Cerebellar cortex (tissue), 1 donor: ENCODE data around the gene PDE8A.

Source experiments
- DNase-seq: peaks from one replicate; pipeline ENCODE4 v3.0.0-alpha.2; 2015; ENCODE audit warnings: low spot score

The PDE8A gene

GRCh38 chr15:85091990-85092389 lies 110.3 kb downstream of the PDE8A start:
- no peak for DNase-seq

- no peak for DNase-seq
Observed at GRCh38 chr15:85094685-85095084, 113.0 kb downstream of the PDE8A start.

- DNase-seq: no peak
Observed at GRCh38 chr15:85095566-85095965, 113.9 kb downstream of the PDE8A start.

- no peak for DNase-seq
Observed at GRCh38 chr15:85097250-85097649, 115.6 kb downstream of the PDE8A start.

GRCh38 chr15:85097725-85098124 lies 116.1 kb downstream of the PDE8A start:
- no peak for DNase-seq

GRCh38 chr15:85099195-85099803 lies 117.6 kb downstream of the PDE8A start:
- no peak for DNase-seq

- no peak for DNase-seq
Observed at GRCh38 chr15:85100186-85100937, 118.7 kb downstream of the PDE8A start.

- DNase-seq: no peak
Observed at GRCh38 chr15:85104584-85104983, 122.9 kb downstream of the PDE8A start.

GRCh38 chr15:85108136-85108535 lies 126.5 kb downstream of the PDE8A start:
- no peak for DNase-seq

- DNase-seq: no peak
Observed at GRCh38 chr15:85109333-85109732, 127.7 kb downstream of the PDE8A start.

- peak; percentile 3 for DNase-seq
Observed at GRCh38 chr15:85112997-85113396, 131.3 kb downstream of the PDE8A start.

- DNase-seq: no peak
Observed at GRCh38 chr15:85114886-85115285, 133.2 kb downstream of the PDE8A start.

- no peak for DNase-seq
Observed at GRCh38 chr15:85116066-85116465, 134.4 kb downstream of the PDE8A start.

GRCh38 chr15:85116494-85116893 lies 134.8 kb downstream of the PDE8A start:
- no peak for DNase-seq

- DNase-seq: no peak
Observed at GRCh38 chr15:85116925-85117646, 135.4 kb downstream of the PDE8A start.

GRCh38 chr15:85118173-85118572 lies 136.5 kb downstream of the PDE8A start:
- no peak for DNase-seq

- no peak for DNase-seq
Observed at GRCh38 chr15:85118581-85118980, 136.9 kb downstream of the PDE8A start.

- no peak for DNase-seq
Observed at GRCh38 chr15:85120351-85121113, 138.9 kb downstream of the PDE8A start.

- DNase-seq: no peak
Observed at GRCh38 chr15:85124173-85124572, 142.5 kb downstream of the PDE8A start.

- no peak for DNase-seq
Observed at GRCh38 chr15:85125056-85125661, 143.5 kb downstream of the PDE8A start.

GRCh38 chr15:85128621-85129020 lies 147.0 kb downstream of the PDE8A start:
- no peak for DNase-seq

- no peak for DNase-seq
Observed at GRCh38 chr15:85129881-85130280, 148.2 kb downstream of the PDE8A start.
